Measurements from ENCODE around the gene NDUFAF4. TPM values are rescaled to one million over a fixed set of nuclear protein-coding genes. Genes with fewer than 3 reads are reported as not detected.

Gene NDUFAF4
- total and polyA plus RNA-seq, 2 of the 13 experiments (the other 11 are each of a cell fraction or from before 2014, with no cell fraction given) = 41.3 to 59.7 TPM

DNA sequence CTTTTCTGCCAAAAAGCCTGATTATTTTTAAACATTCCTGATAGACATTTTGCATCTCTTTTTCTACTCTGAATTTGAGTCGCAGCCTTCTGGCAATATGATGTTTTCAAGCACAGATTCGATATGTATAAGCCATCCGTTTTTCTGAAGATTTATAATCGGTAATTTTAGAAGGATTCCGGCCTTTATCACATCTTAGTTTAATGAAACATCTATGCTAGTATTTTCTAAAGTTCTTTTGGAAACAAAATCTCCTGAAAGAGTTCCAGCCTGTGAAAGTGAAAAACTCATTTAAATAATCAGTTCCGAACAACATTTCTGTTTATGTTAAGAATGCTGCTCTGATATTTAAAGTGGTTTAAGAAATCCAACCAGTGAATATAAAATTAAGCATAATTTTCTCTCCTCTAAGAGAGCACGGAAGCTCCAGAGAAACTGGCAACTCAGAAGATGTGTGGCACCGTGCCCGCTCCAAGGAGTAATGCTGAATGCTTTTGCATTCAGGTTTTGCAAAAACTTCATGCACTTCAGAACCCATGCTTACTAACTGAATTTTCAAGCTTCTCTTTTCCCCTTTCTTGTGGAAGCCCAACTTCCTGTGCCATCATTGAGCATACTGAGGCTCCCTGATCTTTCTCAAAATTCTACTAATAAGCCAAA lies 20.7 kb downstream of the NDUFAF4 start (continued):
- TF ChIP-seq, protein P1, sequence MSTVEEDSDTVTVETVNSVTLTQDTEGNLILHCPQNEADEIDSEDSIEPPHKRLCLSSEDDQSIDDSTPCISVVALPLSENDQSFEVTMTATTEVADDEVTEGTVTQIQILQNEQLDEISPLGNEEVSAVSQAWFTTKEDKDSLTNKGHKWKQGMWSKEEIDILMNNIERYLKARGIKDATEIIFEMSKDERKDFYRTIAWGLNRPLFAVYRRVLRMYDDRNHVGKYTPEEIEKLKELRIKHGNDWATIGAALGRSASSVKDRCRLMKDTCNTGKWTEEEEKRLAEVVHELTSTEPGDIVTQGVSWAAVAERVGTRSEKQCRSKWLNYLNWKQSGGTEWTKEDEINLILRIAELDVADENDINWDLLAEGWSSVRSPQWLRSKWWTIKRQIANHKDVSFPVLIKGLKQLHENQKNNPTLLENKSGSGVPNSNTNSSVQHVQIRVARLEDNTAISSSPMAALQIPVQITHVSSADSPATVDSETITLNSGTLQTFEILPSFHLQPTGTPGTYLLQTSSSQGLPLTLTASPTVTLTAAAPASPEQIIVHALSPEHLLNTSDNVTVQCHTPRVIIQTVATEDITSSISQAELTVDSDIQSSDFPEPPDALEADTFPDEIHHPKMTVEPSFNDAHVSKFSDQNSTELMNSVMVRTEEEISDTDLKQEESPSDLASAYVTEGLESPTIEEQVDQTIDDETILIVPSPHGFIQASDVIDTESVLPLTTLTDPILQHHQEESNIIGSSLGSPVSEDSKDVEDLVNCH (CRISPR knock-in tag; IDR thresholded peaks at IDR 0.05) = no peak
- no peak for TF ChIP-seq ZNF7 (CRISPR knock-in tag; IDR thresholded peaks at IDR 0.05)
- no peak for TF ChIP-seq PCBP1 (IDR thresholded peaks at IDR 0.05; ENCODE audit: borderline replicate concordance, low read depth, low read length)
- TF ChIP-seq, protein P2, sequence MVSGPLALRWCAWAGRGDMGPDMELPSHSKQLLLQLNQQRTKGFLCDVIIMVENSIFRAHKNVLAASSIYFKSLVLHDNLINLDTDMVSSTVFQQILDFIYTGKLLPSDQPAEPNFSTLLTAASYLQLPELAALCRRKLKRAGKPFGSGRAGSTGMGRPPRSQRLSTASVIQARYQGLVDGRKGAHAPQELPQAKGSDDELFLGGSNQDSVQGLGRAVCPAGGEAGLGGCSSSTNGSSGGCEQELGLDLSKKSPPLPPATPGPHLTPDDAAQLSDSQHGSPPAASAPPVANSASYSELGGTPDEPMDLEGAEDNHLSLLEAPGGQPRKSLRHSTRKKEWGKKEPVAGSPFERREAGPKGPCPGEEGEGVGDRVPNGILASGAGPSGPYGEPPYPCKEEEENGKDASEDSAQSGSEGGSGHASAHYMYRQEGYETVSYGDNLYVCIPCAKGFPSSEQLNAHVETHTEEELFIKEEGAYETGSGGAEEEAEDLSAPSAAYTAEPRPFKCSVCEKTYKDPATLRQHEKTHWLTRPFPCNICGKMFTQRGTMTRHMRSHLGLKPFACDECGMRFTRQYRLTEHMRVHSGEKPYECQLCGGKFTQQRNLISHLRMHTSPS (CRISPR knock-in tag; IDR thresholded peaks at IDR 0.05; ENCODE audit: low read depth) = no peak
- no peak for TF ChIP-seq ZNF615 (CRISPR knock-in tag; IDR thresholded peaks at IDR 0.05; ENCODE audit: borderline replicate concordance)
- TF ChIP-seq FOXA1 (IDR thresholded peaks at IDR 0.05) = no peak
- no peak for TF ChIP-seq FOXA1 (CRISPR knock-in tag; IDR thresholded peaks at IDR 0.05)

DNA sequence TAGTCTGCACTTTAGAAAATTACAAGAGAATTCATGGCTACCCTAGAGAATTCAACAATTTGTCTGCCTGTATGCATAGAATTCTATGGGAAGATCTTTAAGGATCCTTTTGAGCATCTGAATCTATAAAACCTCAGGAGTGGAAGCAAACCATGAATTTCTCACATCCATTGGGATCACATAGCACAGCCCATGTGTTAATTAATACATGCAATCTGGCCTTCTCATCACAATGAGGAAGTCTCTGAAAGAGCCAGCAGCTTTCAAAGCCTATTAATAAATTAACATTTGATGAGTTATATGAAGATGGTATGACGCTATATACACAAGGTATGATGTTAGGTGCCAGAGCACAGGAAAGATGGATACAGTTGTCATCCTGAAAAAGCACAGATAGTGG lies 24.7 kb downstream of the NDUFAF4 start:
- CTCF ChIA-PET (ENCODE audit: low intra/inter-chr PET ratio, low total read pairs) = no interaction called here
- intact Hi-C loops (cut with micrococcal nuclease; ENCODE audit: unreplicated experiment) (no loop called here), in situ Hi-C loops (cut with HindIII; ENCODE audit: extremely low pct_ligation_motif_present, low pct_unique_long_range_greater_than_20kb) (no loop called here)
- H3K4me3 ChIP-seq (replicated peaks in 1 of 3; ENCODE audit: insufficient read depth in 1 of 3, low read depth in 2 of 3, low read length in 3 of 3) = no peak overlapping the region
- no peaks in the 10 kb centered on the region for H3K36me3 ChIP-seq (replicated peaks in 1 of 2; ENCODE audit: control insufficient read depth in 1 of 2, insufficient read depth in 2 of 2, low read length in 2 of 2)
- H3K9me3 ChIP-seq (ENCODE audit: low read length) = no peaks in the 10 kb centered on the region
- FAIRE-seq = no peak
- DNase-seq (ENCODE audit: low spot score) = no peak
- no peaks in the 10 kb centered on the region for H3K4me1 ChIP-seq (ENCODE audit: insufficient read depth, low read length)
- H3K4me2 ChIP-seq (ENCODE audit: low read depth, low read length) = no peak overlapping the region
- ATAC-seq = no peak
- 0% methylated on average over 1 of the region's 1 CpG for WGBS (ENCODE audit: low lambda C conversion rate)
- H3K27me3 ChIP-seq (ENCODE audit: control insufficient read depth in 1 of 2, insufficient read depth in 2 of 2, low read length in 2 of 2) = peaks cover 0 to 8% of the 10 kb centered on the region in 2 experiments; a peak in 1 of 5 replicates
- no peak overlapping the region for H3K27ac ChIP-seq (ENCODE audit: extremely low read length, insufficient read depth, low read length)
- POLR2A ChIA-PET = no interaction called here
- BruUV-seq (replicated peaks) = no TSS peak
- H3K9ac ChIP-seq (ENCODE audit: insufficient read depth, low read depth, low read length) = no peak overlapping the region
- no peaks in the 10 kb centered on the region for H3K79me2 ChIP-seq (ENCODE audit: insufficient read depth, low read length)
- no peaks in the 10 kb centered on the region for H4K20me1 ChIP-seq (ENCODE audit: insufficient read depth, low read length)
- no peak overlapping the region for H2AFZ ChIP-seq (ENCODE audit: low read length)
- TF ChIP-seq TAF15 (IDR thresholded peaks at IDR 0.05; ENCODE audit: low read depth, low read length, poor library complexity, severe bottlenecking) (no peak), ZNF724P (CRISPR knock-in tag; IDR thresholded peaks at IDR 0.05; ENCODE audit: borderline replicate concordance) (no peak), AHR (CRISPR knock-in tag; IDR thresholded peaks at IDR 0.05) (no peak), ESRRA (CRISPR knock-in tag; IDR thresholded peaks at IDR 0.05; ENCODE audit: low read depth) (no peak), ZNF564 (CRISPR knock-in tag; IDR thresholded peaks at IDR 0.05) (no peak), ZNF121 (CRISPR knock-in tag; IDR thresholded peaks at IDR 0.05) (no peak)
- TF ChIP-seq, protein P3, sequence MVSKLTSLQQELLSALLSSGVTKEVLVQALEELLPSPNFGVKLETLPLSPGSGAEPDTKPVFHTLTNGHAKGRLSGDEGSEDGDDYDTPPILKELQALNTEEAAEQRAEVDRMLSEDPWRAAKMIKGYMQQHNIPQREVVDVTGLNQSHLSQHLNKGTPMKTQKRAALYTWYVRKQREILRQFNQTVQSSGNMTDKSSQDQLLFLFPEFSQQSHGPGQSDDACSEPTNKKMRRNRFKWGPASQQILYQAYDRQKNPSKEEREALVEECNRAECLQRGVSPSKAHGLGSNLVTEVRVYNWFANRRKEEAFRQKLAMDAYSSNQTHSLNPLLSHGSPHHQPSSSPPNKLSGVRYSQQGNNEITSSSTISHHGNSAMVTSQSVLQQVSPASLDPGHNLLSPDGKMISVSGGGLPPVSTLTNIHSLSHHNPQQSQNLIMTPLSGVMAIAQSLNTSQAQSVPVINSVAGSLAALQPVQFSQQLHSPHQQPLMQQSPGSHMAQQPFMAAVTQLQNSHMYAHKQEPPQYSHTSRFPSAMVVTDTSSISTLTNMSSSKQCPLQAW (CRISPR knock-in tag; IDR thresholded peaks at IDR 0.05) = no peak
- TF ChIP-seq, protein P4, sequence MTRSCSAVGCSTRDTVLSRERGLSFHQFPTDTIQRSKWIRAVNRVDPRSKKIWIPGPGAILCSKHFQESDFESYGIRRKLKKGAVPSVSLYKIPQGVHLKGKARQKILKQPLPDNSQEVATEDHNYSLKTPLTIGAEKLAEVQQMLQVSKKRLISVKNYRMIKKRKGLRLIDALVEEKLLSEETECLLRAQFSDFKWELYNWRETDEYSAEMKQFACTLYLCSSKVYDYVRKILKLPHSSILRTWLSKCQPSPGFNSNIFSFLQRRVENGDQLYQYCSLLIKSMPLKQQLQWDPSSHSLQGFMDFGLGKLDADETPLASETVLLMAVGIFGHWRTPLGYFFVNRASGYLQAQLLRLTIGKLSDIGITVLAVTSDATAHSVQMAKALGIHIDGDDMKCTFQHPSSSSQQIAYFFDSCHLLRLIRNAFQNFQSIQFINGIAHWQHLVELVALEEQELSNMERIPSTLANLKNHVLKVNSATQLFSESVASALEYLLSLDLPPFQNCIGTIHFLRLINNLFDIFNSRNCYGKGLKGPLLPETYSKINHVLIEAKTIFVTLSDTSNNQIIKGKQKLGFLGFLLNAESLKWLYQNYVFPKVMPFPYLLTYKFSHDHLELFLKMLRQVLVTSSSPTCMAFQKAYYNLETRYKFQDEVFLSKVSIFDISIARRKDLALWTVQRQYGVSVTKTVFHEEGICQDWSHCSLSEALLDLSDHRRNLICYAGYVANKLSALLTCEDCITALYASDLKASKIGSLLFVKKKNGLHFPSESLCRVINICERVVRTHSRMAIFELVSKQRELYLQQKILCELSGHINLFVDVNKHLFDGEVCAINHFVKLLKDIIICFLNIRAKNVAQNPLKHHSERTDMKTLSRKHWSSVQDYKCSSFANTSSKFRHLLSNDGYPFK (CRISPR knock-in tag; IDR thresholded peaks at IDR 0.05; ENCODE audit: borderline replicate concordance) = no peak

All from HepG2 (cell line).